CD4-positive, alpha-beta memory T cell (primary cell): ENCODE data around the gene ENPP7. TPM values are rescaled to one million over a fixed set of nuclear protein-coding genes. Genes with fewer than 3 reads are reported as not detected.

ENCODE experiments used
- CTCF ChIA-PET: fragments of 350-600 bp; sonication (Branson Sonifier 250); formaldehyde crosslinking; loops from one replicate; lab custom pipeline; 2021; ENCODE audit warnings: inconsistent platforms; ENCODE audit not compliant: partially characterized antibody; lab: Charles Lee
- POLR2A ChIA-PET: fragments of 350-600 bp; sonication (Branson Sonifier 250); formaldehyde crosslinking; loops from one replicate; lab custom pipeline; 2021; ENCODE audit not compliant: partially characterized antibody; lab: Charles Lee
- DNase-seq, 5 donors: peaks; one replicate each; pipeline versions ENCODE4 v3.0.0 to v3.0.0-alpha.2; 2020 to 2022; ENCODE audit warnings: mixed read lengths in 1 of 5
- H3K27ac ChIP-seq: one replicate; pipeline ENCODE4 v1.7.0; 2013; ENCODE audit warnings: low read depth, low read length
- H3K27me3 ChIP-seq: 2 replicates; pipeline ENCODE4 v1.7.0; 2013; ENCODE audit warnings: mild to moderate bottlenecking, low read length, moderate library complexity; ENCODE audit not compliant: insufficient read depth
- H3K36me3 ChIP-seq: 2 replicates; pipeline ENCODE4 v1.7.0; 2013; ENCODE audit warnings: mild to moderate bottlenecking, low read length, moderate library complexity; ENCODE audit not compliant: insufficient read depth
- H3K4me1 ChIP-seq: 2 replicates; pipeline ENCODE4 v1.7.0; 2013; ENCODE audit warnings: mild to moderate bottlenecking, low read length, moderate library complexity; ENCODE audit not compliant: insufficient read depth
- H3K4me3 ChIP-seq, 2 donors: one replicate each; pipeline ENCODE4 v1.7.0; 2013; ENCODE audit warnings: low read length in 2 of 2, mild to moderate bottlenecking in 1 of 2
- H3K9me3 ChIP-seq, 2 donors: one replicate each; pipeline ENCODE4 v1.7.0; 2013; ENCODE audit warnings: low read length in 2 of 2, control low read depth in 1 of 2; ENCODE audit not compliant: control insufficient read depth in 1 of 2
- H3K27ac Mint-ChIP-seq, 7 donors: one replicate each; pipeline ENCODE4 v1.8.0; 2020 to 2021; ENCODE audit warnings: mixed read lengths in 7 of 7, mild to moderate bottlenecking in 6 of 7, inconsistent platforms in 3 of 7, moderate library complexity in 3 of 7
- H3K27me3 Mint-ChIP-seq, 2 donors: one replicate each; pipeline ENCODE4 v1.8.0; 2020 to 2021; ENCODE audit warnings: mixed read lengths in 2 of 2
- H3K36me3 Mint-ChIP-seq, 2 donors: one replicate each; pipeline ENCODE4 v1.8.0; 2020 to 2021; ENCODE audit warnings: mixed read lengths in 2 of 2, inconsistent platforms in 1 of 2, mild to moderate bottlenecking in 1 of 2
- H3K4me1 Mint-ChIP-seq, 4 donors: one replicate each; pipeline ENCODE4 v1.8.0; 2020 to 2021; ENCODE audit warnings: mixed read lengths in 4 of 4, mild to moderate bottlenecking in 1 of 4
- H3K4me3 Mint-ChIP-seq, 8 donors: one replicate each; pipeline ENCODE4 v1.8.0; 2020 to 2021; ENCODE audit warnings: mixed read lengths in 8 of 8, mild to moderate bottlenecking in 7 of 8, moderate library complexity in 6 of 8, inconsistent platforms in 3 of 8
- H3K9me3 Mint-ChIP-seq, 8 donors: one replicate each; pipeline ENCODE4 v1.8.0; 2020 to 2021; ENCODE audit warnings: mixed read lengths in 8 of 8, mild to moderate bottlenecking in 5 of 8, inconsistent platforms in 3 of 8, moderate library complexity in 1 of 8
- intact Hi-C: fragments of 100-400 bp; cut with micrococcal nuclease; formaldehyde crosslinking; loops from one replicate; pipeline ENCODE4 v1.15.1; 2023
- polyA plus RNA-seq, 2 donors: library from polyadenylated mRNA; unstranded; fragments of 300-500 nt; fragmentation: Illumina TruSeq; gene quantifications; one replicate each; pipeline ENCODE4 v1.2.3, GENCODE V29; 2021
- total RNA-seq, 2 experiments: library from RNA; stranded (reverse); gene quantifications; one replicate each; pipeline ENCODE4 v1.2.3, GENCODE V29; 2021

Gene ENPP7
- total and polyA plus RNA-seq, 4 experiments from 2014 or later, result 0.15 to 0.20 TPM; not detected in 2

GRCh38 chr17:79698146-79698846, 32.4 kb upstream of the ENPP7 start:
- H3K27me3 Mint-ChIP-seq, result peaks cover 18 to 23% of the 10 kb centered on the region in 2 donors
- ChIA-PET CTCF (interaction anchor here (1.2 kb wide), 1 partner anchor 10 kb away, joined by 4 read pairs; no protein-coding TSS in a partner anchor), POLR2A (no interaction called here)
- intact Hi-C loops, result no loop called here
- Histone ChIP-seq H3K27ac (no peak overlapping the region), H3K36me3 (no peaks in the 10 kb centered on the region), H3K9me3 (no peaks in the 10 kb centered on the region), H3K4me1 (no peaks in the 10 kb centered on the region), H3K27me3 (no peaks in the 10 kb centered on the region), H3K4me3 (no peak overlapping the region)
- DNase-seq, result no peak
- H3K4me1 Mint-ChIP-seq, result peaks cover 0 to 2% (median 0%) of the 10 kb centered on the region in 4 donors
- no peaks in the 10 kb centered on the region for H3K9me3 Mint-ChIP-seq
- no peaks in the 10 kb centered on the region for H3K36me3 Mint-ChIP-seq
- H3K4me3 Mint-ChIP-seq, result no peak overlapping the region
- no peak overlapping the region for H3K27ac Mint-ChIP-seq

GRCh38 chr17:79699386-79700036, 31.2 kb upstream of the ENPP7 start:
- Mint-ChIP-seq H3K36me3 (no peaks in the 10 kb centered on the region), H3K4me1 (peaks cover 0 to 2% (median 0%) of the 10 kb centered on the region in 4 donors), H3K27me3 (peaks cover 17% of the 10 kb centered on the region in 2 donors), H3K4me3 (no peak overlapping the region), H3K27ac (no peak overlapping the region), H3K9me3 (peaks cover 0 to 2% (median 0%) of the 10 kb centered on the region in 8 donors)
- CTCF ChIA-PET, result no interaction called here
- H3K9me3 ChIP-seq, result no peaks in the 10 kb centered on the region
- H3K27me3 ChIP-seq, result no peaks in the 10 kb centered on the region
- intact Hi-C loops, result no loop called here
- no peaks in the 10 kb centered on the region for H3K4me1 ChIP-seq
- H3K27ac ChIP-seq, result no peak overlapping the region
- no peak overlapping the region for H3K4me3 ChIP-seq
- POLR2A ChIA-PET, result no interaction called here
- DNase-seq, result no peak
- H3K36me3 ChIP-seq, result no peaks in the 10 kb centered on the region

GRCh38 chr17:79700592-79700991, 30.2 kb upstream of the ENPP7 start:
- H3K9me3 Mint-ChIP-seq, result peaks cover 0 to 2% (median 0%) of the 10 kb centered on the region in 8 donors
- peaks cover 0 to 2% (median 0%) of the 10 kb centered on the region in 4 donors for H3K4me1 Mint-ChIP-seq
- intact Hi-C loops, result no loop called here
- peaks cover 16 to 18% of the 10 kb centered on the region in 2 donors for H3K27me3 Mint-ChIP-seq
- H3K27ac Mint-ChIP-seq, result no peak overlapping the region
- no peak overlapping the region for H3K4me3 ChIP-seq
- no peaks in the 10 kb centered on the region for H3K4me1 ChIP-seq
- H3K9me3 ChIP-seq, result no peaks in the 10 kb centered on the region
- H3K27me3 ChIP-seq, result no peaks in the 10 kb centered on the region
- no peaks in the 10 kb centered on the region for H3K36me3 ChIP-seq
- H3K36me3 Mint-ChIP-seq, result no peaks in the 10 kb centered on the region
- no peak for DNase-seq
- CTCF ChIA-PET, result no interaction called here
- H3K4me3 Mint-ChIP-seq, result no peak overlapping the region
- H3K27ac ChIP-seq, result no peak overlapping the region
- POLR2A ChIA-PET, result no interaction called here

- Histone ChIP-seq H3K4me3 (no peak overlapping the region), H3K9me3 (no peaks in the 10 kb centered on the region), H3K27ac (no peak overlapping the region), H3K36me3 (no peaks in the 10 kb centered on the region), H3K4me1 (no peaks in the 10 kb centered on the region), H3K27me3 (no peaks in the 10 kb centered on the region)
- ChIA-PET POLR2A (no interaction called here), CTCF (no interaction called here)
- DNase-seq, result no peak
- H3K27me3 Mint-ChIP-seq, result peaks cover 7 to 10% of the 10 kb centered on the region in 2 donors
- H3K4me1 Mint-ChIP-seq, result peaks cover 0 to 2% (median 0%) of the 10 kb centered on the region in 4 donors
- H3K9me3 Mint-ChIP-seq, result peaks cover 0 to 2% (median 0%) of the 10 kb centered on the region in 8 donors
- H3K4me3 Mint-ChIP-seq, result no peak overlapping the region
- no peak overlapping the region for H3K27ac Mint-ChIP-seq
- H3K36me3 Mint-ChIP-seq, result no peaks in the 10 kb centered on the region
- intact Hi-C loops, result no loop called here
Measured at GRCh38 chr17:79702034-79702433, 28.7 kb upstream of the ENPP7 start.

- DNase-seq, result no peak
- intact Hi-C loops, result no loop called here
- no peaks in the 10 kb centered on the region for H3K36me3 ChIP-seq
- H3K9me3 ChIP-seq, result no peaks in the 10 kb centered on the region
- CTCF ChIA-PET, result no interaction called here
- no peak overlapping the region for H3K27ac Mint-ChIP-seq
- H3K4me3 ChIP-seq, result no peak overlapping the region
- H3K36me3 Mint-ChIP-seq, result no peaks in the 10 kb centered on the region
- no peak overlapping the region for H3K4me3 Mint-ChIP-seq
- POLR2A ChIA-PET, result no interaction called here
- no peaks in the 10 kb centered on the region for H3K27me3 ChIP-seq
- no peaks in the 10 kb centered on the region for H3K4me1 Mint-ChIP-seq
- peaks cover 2 to 4% of the 10 kb centered on the region in 2 donors for H3K27me3 Mint-ChIP-seq
- H3K27ac ChIP-seq, result no peak overlapping the region
- H3K4me1 ChIP-seq, result no peaks in the 10 kb centered on the region
- peaks cover 0 to 2% (median 0%) of the 10 kb centered on the region in 8 donors for H3K9me3 Mint-ChIP-seq
Measured at GRCh38 chr17:79702550-79703236, 28.1 kb upstream of the ENPP7 start.

- ChIA-PET POLR2A (no interaction called here), CTCF (no interaction called here)
- no peaks in the 10 kb centered on the region for H3K27me3 ChIP-seq
- Mint-ChIP-seq H3K9me3 (peaks cover 0 to 2% (median 0%) of the 10 kb centered on the region in 8 donors), H3K27ac (no peak overlapping the region), H3K4me3 (no peak overlapping the region), H3K36me3 (no peaks in the 10 kb centered on the region), H3K4me1 (peaks cover 0 to 8% (median 0%) of the 10 kb centered on the region in 4 donors), H3K27me3 (peaks cover 2% of the 10 kb centered on the region in 2 donors)
- H3K27ac ChIP-seq, result no peak overlapping the region
- intact Hi-C loops, result no loop called here
- H3K4me1 ChIP-seq, result no peaks in the 10 kb centered on the region
- DNase-seq, result no peak
- no peaks in the 10 kb centered on the region for H3K9me3 ChIP-seq
- H3K36me3 ChIP-seq, result no peaks in the 10 kb centered on the region
- H3K4me3 ChIP-seq, result no peak overlapping the region
Measured at GRCh38 chr17:79704691-79705090, 26.1 kb upstream of the ENPP7 start.

GRCh38 chr17:79705674-79706073, 25.1 kb upstream of the ENPP7 start:
- ChIA-PET POLR2A (no interaction called here), CTCF (no interaction called here)
- Mint-ChIP-seq H3K9me3 (peaks cover 0 to 2% (median 0%) of the 10 kb centered on the region in 8 donors), H3K36me3 (no peaks in the 10 kb centered on the region), H3K27ac (no peak overlapping the region), H3K4me1 (peaks cover 0 to 8% (median 0%) of the 10 kb centered on the region in 4 donors), H3K4me3 (no peak overlapping the region), H3K27me3 (peaks cover 2% of the 10 kb centered on the region in 2 donors)
- H3K4me3 ChIP-seq, result no peak overlapping the region
- DNase-seq, result no peak
- H3K9me3 ChIP-seq, result no peaks in the 10 kb centered on the region
- H3K4me1 ChIP-seq, result no peaks in the 10 kb centered on the region
- intact Hi-C loops, result no loop called here
- H3K27ac ChIP-seq, result no peak overlapping the region
- no peaks in the 10 kb centered on the region for H3K36me3 ChIP-seq
- no peaks in the 10 kb centered on the region for H3K27me3 ChIP-seq
